Ammon's horn (tissue), 1 donor: ENCODE measurements around the gene ABCA8.
"Not testable (repeated sequence)": the region's sequence is repeated elsewhere in the genome, so short reads cannot be mapped to it uniquely, and the experiment has no call there.

ENCODE experiments used
- DNase-seq: peaks from one replicate; pipeline ENCODE4 v3.0.0-alpha.2; 2016; ENCODE audit warnings: low spot score

ABCA8 gene

DNA sequence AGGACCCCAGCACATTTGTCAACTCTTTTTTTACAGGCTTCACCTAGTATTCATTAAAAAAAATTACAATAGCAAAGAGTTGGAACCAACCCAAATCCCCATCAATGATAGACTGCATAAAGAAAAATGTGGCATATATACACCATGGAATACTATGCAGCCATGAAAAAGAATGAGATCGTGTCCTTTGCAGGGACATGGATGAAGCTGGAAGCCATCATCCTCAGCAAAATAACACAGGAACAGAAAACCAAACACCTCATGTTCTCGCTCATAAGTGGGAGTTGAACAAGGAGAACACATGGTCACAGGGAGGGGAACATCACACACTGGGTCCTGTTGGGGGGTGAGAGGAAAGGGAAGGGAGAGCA is 11.4 kb downstream of the ABCA8 start:
- not testable (repeated sequence) for DNase-seq

DNA sequence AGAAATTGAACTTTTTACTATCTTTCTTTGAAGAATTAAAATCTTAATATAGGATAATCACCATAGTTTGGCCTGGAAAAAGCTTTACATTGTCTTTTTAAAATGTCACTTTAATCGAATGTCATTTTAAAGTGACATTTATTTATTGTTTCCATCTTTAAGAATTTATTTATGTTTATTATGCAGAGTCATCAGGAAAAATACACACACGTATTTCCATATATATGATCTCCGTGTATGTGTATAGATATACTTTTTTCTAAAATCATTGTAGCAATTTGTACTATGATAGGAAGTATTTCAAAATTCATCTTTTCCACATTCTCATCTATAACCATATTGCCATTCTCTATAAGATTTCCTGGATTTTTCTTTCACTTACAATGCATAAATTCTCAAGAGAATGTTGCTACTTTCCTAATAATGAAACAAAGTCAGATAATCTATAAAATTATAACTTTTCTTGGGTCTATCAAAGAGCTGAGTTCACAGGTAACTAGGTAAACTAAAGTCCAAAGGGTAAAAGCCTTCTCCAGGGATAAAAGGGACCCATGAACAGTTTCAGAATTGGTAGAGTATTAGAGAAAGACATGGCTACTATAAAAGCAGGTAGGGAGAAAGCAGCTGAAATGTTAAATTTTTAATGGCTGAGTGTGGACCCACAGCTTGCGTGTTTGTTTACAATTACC is 11.9 kb downstream of the ABCA8 start:
- DNase-seq = no peak

DNA sequence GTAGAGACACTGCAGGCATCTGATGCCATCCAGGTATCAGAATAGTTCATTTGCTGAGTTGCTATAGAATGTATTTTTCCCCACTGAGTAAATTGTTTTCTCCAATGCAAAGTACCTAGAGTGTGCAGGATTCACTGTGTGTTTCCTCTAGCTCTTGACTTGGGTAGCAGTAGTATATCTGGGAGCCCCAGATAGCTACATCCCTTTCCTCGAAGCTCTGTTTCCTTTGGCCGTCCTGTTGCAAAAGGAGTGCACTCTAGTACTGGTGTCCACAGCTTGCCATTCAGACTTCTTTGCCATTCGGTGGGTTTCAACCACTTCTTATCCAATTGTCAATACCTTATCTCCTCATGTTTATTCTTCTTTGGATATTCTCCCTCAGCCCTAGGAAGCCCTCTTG is 12.8 kb downstream of the ABCA8 start:
- no peak for DNase-seq

DNA sequence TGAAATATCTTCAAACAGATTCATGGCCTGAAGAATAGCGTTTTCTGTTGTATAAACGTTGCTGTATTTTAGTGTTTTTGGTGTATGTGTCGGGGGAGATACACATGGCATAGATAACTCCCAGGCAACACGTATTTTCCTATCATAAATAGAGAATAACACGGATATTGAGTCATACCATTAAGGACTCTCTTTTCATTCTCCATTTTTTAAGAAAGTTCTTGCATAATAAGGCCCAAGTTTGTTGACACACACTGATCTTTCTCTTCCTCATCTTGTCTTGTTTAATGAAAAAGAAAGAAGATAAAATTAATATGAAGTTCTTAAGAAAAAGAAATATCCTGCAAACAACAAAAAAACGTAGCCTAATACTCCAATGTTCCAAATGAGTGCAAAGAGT is 13.4 kb downstream of the ABCA8 start:
- no peak for DNase-seq

DNA sequence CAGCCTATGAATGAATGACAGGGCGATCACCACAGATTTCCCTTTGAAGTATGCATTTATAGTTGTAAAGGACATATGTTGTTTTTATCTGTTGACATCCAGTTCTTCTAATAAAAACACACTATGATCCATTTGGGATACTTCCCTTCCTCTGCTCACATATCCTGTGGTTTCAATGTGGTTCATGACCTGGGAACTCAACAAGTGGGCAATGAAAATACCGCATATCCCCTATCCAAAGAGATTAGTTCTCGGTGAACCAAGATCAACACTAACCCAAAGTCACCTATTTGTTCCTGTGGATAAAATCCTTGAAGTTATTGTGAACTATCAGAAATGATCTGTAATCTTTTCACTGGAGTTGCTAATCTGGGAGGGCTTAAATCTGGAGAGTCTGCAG is 16.0 kb downstream of the ABCA8 start:
- DNase-seq = no peak

DNA sequence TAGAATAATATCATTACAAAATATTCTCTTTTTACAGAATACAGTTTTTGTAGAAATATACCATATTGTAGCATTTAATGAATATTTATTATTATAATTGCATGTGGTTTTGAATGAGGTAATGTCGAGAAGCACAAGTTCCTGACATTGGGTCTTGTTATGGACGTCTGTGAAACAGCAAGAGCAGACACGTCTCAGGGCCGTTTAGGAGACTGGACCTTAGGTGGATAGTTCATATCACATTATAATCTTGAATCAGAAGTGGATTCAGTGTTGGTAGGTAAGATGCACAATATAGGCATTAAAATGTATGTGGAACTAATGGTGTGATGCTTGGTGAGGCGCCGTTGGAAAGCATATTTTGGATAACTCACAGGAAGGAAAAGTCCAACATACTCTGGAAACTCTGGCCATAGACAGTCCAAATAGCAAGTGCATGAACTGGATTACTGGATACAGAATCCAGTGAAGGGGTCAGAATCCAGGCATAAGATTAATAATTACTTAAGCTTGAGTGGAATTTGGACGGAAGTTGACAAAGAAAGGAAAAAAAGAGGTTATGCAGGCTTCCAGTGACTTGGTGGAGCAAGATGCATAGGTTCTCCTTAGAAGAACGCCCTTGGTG is 17.2 kb downstream of the ABCA8 start:
- DNase-seq = no peak

DNA sequence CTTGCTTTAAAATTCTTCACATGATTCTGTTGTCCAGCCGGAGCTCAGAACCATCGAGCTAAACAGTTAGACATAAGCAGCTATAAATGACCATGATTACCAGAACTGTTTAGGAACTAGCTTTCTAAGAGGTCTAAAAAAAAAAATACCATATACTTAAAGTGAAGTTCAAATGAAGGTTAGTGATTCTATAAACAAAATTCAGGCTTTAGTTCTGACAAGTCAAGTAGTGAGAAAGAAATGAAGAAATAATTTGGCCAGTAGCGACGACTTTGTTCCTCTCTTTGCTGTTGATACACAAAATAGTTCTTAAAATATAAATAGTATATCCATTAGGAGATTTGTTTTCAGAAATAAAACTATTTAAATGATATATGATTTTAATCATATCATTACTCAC is 27.7 kb downstream of the ABCA8 start:
- no peak for DNase-seq

DNA sequence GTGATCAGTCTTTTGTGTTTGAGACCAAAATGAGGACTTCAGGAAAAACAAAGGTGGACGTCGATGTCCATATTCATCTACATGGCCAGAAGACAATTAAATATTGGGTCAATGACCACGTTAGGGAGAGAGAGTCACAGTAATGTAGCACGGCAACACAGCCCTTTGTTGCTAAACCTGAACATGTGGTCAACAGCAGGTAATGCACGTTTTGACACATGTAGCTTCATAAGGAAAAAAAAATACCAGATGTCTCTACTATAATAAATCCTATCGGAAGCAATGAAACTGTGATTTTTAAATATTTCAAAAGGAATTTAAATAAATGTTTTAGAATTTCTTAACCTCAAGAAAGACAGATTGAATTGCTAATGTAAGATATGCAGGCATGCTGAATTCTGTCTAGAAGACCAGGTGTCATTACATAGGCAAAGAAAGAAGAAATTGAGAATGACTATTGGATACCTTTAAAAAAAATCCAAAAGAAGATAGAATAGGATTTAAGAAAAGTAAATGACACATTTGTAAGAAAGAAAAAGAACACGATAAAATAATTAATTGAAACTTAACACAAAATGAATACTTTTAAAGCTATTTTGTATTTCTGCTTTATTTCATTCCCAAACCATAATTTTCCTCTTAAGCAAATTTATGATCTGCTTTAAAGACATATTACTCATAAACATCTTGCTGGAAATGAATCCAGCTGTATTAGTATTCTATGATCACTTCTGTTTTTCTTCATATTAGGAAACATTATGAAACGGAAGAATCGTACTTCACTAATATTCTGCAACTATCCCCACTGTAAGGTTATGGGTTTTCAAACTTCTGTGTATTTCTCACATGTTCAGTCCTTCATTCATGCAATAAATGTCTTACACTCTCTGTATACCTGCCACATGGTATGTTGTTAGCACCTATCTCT is 30.1 kb downstream of the ABCA8 start:
- no peak for DNase-seq

DNA sequence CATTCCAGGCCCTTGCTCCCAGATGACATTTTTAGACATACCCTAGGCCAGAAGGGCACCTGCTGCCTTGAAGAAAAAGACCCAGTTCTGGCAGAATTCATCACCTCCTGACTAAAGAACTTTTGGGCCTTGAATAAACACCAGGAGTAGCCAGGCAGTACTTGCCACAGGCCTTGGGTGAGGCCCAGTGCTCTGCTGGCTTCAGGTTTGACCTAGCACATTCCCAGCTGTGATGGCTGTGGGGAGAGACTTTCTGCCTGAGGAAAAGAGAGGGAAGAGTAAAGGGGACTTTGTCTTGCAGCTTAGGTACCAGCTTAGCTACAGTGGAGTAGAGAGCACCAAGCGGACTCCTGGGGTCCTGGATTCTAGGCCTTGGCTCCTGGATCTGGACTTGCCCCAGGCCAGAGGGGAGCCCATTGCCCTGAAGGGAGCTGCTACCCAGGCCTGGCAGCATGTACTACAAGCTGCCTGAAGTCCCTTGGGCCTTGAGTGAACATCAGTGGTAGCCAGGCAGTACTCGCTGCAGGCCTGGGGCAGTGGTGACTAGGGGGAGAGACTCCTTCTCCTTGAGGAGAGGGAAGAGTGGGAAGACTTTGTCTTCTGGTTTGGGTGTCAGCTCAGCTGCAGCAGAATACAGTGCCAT is 44.3 kb downstream of the ABCA8 start:
- DNase-seq = no peak

DNA sequence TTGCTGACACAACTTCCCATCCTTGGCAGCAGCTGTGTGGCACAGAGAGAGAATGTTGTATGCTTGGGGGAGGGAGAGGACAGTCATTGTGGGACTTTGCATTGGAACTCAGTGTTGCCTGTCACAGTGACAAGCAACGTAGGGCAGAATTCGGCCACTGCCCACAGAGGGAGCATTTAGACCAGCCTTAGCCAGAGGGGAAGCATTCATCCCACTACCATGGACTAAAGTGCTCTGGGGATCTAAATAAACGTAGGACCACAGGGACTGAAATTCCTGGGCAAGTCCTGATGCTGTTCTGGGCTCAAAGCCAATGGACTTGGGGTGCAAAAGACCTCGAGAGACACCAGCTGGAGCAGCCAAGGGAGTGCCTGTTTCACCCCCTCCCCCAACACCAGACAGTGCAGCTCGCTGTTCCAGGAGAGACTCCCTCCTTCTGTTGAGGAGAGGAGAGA is 44.9 kb downstream of the ABCA8 start:
- peak; percentile 90 for DNase-seq

DNA sequence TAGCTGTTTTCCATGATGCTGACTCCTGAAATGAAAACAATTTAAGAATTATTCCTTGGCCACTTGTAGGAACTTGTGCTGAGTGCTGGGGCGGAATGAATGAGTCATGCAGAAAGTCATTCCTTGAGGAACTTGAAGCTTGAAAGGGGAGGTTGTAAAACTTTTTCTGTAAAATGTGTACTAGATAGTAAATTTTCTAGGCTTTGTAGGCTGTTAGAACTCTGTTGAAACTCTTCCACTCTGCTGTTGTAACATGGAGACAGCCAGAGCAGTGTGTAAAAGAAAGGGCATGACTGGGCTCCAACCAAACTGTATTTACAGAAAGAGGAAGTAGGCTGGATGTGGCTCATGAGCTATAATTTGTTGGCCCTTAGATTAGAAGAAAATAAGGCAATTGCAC is 46.1 kb downstream of the ABCA8 start:
- peak; percentile 46 for DNase-seq

DNA sequence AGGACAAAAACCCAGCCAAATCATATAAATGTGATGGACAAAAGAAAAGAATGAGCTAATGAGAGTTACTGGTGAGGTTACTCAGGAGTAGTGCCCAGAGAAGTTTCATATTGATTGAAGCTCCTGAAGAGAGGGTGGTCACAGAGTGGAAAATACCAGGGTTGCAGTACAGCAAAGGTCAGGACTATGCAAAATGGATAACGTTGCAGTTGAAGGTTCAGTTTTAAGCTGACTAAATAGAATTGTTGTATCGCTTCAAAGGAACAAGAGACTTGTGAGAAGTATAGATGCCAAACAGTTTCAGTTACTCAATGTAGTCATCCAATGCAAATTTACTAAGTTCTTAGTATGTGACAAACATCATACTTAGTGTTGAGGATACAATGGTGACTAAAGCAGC is 47.1 kb downstream of the ABCA8 start:
- no peak for DNase-seq

DNA sequence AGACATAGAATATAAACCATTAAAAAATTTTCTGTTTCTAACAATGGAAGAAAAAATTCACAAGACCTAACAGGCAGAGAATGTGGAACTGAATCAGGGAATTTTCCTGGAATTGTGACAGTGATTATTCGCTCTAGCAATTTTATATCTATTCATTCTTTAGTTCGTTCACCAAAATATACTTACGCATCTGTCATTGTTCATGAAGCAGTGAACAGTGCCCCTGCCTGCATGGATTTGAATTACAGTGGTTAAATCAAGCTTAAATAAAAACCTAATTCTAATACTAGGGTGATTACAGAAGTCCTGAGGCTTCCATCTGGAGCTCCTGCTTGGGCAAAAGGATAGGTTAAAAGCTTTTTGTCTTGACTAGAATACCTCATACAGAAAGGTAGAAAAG is 48.6 kb downstream of the ABCA8 start:
- DNase-seq = peak; percentile 43

DNA sequence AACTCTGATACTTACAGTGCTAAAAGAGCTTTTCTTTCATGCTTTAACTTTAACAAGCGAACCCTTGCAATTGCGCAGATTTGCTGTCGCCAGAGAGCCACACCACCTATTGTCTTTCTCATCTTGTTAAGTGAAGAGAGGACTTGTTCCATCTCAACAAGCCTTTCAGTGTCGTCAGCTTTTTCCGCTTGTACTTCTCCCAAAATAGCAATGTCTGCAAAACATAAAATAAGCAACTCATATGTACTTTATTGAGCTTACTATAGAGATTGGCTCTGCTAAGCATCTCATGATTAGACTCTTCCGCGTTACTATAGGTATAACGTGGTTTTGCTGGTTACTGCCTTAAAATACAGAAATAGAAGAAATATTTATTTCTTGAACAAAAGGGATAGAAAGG is 51.9 kb downstream of the ABCA8 start:
- DNase-seq = no peak

DNA sequence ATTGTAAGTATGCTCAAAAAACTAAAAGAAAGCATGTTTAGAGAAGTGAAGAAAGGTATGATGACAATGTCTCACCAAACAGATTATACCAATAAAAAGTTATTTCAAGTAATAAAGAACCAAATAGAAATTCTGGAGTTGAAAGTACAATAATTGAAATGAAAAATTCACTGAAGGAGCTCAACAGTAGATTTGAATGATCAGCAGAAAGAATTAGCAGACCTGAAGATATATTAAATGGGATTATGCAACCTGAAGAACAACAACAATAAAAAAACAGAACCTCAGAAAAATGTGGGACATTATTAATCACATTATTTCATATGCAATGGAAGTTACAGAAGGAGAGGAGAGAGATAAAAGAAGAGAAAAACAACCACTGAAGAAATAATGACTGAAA is 57.6 kb downstream of the ABCA8 start:
- DNase-seq = no peak

DNA sequence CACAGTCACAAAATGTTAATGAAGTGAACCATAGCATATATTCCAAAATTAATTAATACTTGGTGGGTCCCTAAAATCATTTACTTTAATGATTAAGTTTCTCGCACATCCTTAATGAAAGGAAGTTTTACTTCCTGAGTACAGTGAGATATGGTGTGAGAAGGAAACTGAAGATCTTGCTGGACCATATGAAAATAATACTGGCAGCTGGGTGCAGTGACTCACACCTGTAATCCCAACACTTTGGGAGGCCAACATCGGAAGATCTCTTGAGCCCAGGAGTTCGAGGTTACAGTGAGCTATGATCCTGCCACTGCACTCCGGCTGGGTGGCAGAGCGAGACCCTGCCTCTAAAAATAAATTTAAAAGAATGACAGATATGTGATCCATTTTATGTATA is 62.5 kb downstream of the ABCA8 start:
- DNase-seq = no peak

DNA sequence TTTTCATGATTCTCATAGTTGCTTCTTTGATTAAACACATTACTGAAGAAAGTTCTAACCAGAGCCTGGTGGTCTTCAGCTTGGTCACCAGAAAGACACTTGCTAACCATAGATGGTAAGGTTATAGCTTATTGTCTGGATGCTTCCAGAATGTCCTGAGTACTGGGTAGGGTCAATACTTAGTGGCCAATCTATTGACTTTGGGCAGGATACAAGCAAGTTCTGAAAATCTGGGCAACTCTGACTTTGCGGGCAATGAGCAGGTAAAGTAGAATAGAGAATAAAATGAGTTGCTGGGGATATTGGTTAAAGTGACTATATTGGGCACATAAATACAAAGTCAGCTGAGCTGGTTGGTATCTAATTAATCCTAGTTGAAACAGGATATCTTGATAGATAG is 63.0 kb downstream of the ABCA8 start:
- no peak for DNase-seq

DNA sequence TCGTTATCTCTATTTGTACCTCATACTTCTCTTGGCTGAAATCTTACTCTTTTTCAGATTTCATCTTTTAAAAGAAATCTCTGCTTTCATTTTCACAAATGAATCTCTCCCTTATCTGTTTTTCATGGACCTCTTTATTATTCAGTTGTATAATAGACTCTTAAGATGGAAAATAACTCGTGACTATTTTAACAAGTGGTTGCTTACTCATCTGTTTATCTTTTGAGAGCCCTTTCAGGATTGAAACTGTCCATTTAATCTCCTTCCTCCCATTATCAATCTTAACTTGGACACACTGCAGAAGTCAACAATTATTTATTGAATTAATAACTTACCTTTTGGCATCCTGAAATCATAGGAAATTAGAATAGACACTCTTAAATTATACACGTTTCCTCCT is 68.8 kb downstream of the ABCA8 start:
- no peak for DNase-seq

DNA sequence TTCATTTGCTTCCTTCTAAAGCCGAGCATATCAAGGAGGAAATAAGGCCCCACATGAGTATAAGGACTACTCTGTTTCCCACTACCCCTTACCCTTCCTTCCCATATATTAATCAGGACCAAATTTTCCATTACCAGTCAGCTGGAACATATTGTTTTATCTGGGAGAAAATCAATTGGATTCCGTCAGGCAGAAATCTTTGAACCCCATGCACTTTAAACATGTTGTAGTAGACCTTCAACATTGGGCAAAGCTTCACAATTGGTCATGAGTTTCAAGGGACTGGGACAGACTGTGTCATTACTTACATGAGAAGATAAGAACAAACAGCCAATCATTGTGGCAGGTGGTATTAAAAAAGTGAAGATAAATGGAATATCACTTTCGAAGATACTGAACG is 70.3 kb downstream of the ABCA8 start:
- no peak for DNase-seq

DNA sequence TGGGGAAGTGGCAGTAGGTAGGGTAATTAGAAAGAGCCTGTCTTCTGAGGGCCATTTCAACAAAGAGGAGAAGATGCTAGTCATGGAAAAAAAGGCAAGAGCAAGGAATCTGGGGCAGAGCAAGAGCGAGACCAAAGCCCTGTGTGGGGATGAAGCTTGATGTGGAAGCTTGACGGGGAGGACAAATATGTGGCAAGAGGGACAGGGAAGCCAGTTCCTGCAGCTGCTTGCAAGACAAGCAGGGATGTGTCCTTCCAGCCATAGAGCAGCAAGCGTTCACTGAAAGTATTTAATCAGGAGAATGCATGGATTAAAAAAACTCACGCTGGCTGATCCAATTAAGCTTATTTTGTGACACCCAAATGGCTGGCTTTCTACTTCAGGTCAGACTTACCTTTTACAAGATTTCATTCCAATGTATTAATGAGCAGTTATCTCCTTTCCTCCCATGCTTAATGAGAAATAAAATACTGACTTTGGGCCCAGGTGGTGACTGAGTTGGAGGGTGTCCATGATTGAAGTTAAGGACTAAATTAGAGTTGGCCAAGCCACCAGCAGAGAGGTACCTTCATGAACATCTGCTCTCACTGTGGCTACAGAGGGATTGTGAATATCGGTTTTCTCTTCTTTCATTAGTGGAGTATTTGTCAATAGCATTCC is 76.8 kb downstream of the ABCA8 start:
- no peak for DNase-seq

DNA sequence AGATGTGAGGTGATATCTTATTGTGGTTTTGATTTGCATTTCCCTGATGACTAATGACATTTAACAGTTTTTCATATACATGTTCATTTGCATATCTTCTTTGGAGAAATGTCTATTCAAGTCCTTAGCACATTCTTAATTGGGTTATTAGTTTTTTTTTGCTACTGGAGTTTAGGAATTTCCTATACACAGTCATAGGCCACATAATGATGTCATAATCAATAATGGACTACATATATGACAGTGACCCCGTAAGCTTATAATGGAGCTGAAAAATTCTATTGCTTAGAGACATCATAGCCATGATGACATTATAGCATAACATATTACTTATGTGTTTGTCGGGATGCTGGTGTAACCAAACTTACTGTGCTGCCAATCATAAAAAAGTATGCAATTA is 83.7 kb downstream of the ABCA8 start:
- DNase-seq = no peak

DNA sequence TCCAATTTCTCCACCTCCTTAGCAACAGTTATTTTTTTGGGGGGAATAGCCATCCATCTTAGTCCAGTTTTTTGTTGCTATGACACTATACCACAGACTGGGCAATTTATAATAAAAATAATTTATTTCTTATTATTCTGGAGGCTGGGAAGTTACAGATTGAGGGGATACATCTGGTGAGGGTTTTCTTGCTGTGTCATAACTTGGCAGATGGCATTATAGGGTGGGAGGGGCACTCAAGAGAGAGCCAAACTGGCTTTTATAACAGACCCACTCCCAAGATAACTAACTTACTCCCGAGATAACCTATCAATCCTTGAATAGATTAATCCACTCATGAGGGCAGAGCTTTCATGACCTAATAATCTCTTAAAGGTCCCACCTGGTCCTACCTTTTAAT is 84.2 kb downstream of the ABCA8 start:
- DNase-seq = no peak
